GM03348 (cell line): ENCODE results near the gene CUX1.
"Not testable (repeated sequence)": the region's sequence is repeated elsewhere in the genome, so short reads cannot be mapped to it uniquely, and the experiment has no call there.

Source experiments
- DNase-seq: peaks from one replicate; pipeline ENCODE4 v3.0.0; 2012; ENCODE audit warnings: low spot score

Gene CUX1

GRCh38 chr7:101826081-101826835, 8.8 kb downstream of the CUX1 start:
- DNase-seq = no peak

DNA sequence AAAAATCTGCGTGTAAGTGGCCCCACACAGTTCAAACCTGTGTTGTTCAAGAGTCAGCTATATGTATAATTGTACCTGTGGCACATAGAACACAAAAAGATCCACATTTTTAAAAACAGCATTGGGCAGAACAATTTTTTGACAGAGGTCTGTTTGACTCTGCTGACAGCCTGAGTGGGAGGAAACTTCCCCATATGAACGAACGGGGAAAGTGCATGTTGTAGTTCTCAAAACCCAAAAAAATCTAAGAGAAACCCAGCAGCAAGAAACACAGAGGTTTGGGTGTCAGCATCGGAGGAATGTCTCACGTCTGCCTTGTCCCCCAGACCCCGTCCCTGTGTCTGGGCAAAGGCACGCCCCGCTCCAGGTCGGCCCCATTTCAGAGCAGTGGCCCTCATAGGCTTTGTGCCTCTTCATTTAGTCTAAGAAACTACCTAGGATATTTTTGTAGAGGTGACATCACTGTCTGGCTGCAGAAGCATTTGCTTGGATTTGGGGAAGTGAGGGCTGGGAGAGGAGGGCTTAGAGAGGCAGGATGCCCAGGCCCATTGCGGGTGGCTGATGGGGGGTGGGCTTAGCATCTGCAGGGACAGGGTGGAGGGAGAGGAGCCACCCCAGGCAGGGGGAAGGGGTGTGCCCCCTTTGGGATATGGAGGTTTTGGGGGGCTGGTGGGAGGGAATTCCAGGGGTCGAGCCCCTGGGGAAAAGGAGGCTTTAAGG, 11.0 kb downstream of the CUX1 start:
- DNase-seq = no peak

GRCh38 chr7:101829374-101829773, 11.9 kb downstream of the CUX1 start:
- DNase-seq = no peak

DNA sequence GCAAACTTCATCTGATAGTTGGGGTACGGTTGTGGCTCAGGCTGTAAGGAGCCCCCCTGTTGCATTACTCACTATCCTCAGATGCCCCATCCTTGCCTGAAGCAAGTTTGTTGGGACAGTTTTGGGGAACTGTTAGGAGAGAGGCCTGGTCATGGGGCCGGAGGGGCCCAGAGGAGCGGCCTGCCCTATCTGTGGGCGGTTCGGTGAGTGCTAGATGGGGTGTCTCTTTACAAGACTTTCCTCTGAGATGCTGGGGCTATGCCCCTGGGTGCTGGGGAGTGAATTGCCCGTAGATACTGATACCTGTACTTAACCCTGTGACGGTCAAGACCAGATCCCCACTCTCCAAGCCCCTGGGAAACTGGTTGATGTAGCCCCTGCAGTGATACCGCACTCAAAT, 12.4 kb downstream of the CUX1 start:
- no peak for DNase-seq

DNA sequence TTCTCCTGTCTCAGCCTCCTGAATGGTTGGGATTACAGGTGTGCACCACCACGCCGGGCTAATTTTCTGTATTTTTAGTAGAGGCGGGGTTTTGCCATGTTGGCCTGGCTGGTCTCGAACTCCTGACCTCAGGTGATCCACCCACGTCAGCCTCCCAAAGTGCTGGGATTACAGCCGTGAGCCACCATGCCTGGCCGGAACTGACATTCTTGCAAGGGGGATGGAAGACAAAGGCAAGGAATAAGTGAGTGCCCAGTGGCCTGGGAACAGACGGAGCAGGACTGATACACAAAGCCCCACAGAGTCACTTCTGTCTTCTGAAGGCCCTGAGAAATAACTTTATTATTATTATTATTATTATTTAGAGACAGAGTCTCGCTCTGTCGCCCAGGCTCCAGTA, 14.0 kb downstream of the CUX1 start:
- DNase-seq = not testable (repeated sequence)

DNA sequence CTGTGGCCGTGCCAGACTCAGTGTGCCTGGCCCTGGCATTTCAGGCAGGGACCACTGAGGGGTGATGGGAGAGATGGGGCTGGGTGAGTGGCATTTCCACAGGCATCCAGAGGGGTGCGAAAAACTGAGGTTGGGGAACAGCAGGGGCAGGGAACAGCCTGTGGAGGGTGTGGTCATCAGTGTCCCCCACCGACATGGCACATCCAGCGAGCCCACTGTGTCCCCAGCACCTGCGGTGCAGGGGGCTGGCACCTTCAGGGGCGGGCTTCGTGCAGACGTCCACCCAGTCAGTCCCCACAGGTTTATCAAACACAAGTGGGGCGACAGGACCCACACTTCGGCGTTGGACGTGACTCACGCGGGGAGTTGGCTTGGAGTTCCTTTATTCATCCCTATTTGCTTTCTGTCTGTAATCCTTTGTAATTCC, 14.8 kb downstream of the CUX1 start:
- no peak for DNase-seq

DNA sequence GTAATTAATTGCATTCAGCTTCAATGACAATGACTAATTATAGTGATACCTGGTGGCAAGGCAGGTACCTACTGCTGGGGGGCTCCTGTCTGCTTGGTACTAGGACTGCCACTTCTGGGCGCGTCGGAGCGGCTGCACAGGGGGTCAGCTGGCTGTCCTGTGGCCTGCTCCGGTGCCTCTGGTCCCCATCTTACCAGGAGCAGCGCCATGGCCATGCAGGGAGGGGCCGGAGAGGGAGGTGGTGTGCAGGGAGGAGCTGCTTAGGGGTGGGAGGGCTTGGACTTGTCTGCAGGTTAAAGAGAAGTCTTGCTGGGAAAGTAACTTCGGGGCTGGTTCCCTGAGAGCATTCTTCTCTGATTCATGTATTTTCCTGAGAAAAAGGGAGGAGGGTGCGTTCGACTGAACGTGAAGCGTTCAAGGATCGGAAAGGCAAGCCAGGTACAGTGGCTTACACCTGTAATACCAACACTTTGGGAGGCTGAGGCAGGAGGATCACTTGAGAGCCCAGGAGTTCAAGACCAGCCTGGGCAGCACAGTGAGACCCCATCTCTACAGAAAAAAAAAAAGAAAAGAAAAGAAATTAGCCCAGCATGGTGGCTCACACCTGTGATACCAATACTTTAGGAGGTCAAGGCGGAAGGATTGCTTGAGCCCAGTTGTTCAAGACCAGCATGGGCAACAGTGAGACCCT, 15.4 kb downstream of the CUX1 start:
- no peak for DNase-seq

- DNase-seq = no peak
Observed at GRCh38 chr7:101833799-101834198, 16.4 kb downstream of the CUX1 start.

- DNase-seq = no peak
Observed at GRCh38 chr7:101835136-101835535, 17.7 kb downstream of the CUX1 start.

DNA sequence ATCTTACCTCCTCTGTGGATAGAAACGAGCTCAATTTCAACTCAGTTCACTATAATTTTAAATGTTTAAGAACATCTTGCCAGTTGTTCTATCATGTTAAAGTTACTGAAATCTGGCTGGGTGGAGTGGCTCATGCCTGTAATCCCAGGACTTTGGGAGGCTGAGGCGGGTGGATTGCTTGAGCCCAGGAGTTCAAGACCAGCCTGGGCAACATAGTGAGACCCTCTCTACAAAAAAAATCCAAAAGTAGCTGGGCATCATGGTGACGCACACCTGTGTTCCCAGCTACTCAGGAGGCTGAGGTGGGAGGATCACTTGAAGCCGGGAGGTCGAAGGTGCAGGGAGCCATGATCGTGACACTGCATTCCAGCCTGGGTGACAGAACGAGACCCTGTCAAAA, 20.0 kb downstream of the CUX1 start:
- DNase-seq = not testable (repeated sequence)

DNA sequence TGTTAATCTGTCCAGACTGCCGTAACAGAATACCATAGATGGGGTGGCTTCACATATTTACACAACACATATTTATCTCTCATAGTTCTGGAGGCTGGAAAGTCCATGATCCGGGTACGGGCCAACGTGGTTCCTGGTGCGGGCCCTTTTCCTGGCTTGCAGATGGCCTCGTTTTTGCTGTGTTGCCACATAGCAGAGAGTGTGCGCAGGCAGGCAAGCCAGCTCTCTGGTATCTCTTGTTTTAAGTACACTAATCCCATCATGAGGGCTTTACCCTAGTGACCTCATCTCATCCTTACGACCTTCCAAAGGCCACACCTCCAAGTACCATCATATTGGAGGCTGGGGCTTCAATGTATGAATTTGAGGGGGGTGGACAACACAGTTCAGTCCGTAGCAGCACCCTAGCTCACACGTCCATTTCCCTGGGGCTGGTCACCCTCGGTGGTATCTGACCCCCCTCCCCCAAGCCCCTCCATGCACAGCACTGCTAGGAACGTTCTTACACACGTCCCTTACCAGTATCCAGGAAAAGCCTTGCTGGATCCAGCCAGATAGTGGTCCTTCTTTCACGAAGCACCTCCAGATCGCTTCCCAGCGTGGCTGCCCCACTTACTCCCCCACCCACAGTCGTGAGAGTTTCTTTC, 21.5 kb downstream of the CUX1 start:
- DNase-seq = no peak

GRCh38 chr7:101841328-101841727, 23.9 kb downstream of the CUX1 start:
- DNase-seq = no peak

GRCh38 chr7:101843293-101844271, 26.2 kb downstream of the CUX1 start:
- no peak for DNase-seq

DNA sequence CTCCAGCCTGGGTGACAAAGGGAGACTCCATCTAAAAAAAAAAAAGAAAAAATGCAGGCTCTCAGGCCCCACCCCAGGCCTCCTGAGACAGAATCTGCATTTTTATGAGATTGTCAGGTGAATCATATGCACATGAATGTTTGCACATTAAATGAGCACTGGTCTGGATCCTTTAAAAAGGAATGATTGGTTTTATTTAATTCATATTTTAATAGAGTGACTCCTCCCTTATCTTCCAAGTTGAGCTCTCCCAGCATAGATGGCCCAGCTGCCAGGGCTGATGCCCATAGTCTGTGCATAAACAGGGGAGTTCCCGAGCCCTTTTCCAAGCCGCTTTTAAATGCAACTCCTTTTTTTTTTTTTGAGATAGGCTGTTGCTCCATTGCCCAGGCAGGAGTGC, 28.5 kb downstream of the CUX1 start:
- no peak for DNase-seq

- no peak for DNase-seq
Observed at GRCh38 chr7:101846800-101847538, 29.5 kb downstream of the CUX1 start.

- DNase-seq = peak; percentile 34
Observed at GRCh38 chr7:101848208-101848951, 31.0 kb downstream of the CUX1 start.

GRCh38 chr7:101849314-101849713, 31.9 kb downstream of the CUX1 start:
- not testable (repeated sequence) for DNase-seq

DNA sequence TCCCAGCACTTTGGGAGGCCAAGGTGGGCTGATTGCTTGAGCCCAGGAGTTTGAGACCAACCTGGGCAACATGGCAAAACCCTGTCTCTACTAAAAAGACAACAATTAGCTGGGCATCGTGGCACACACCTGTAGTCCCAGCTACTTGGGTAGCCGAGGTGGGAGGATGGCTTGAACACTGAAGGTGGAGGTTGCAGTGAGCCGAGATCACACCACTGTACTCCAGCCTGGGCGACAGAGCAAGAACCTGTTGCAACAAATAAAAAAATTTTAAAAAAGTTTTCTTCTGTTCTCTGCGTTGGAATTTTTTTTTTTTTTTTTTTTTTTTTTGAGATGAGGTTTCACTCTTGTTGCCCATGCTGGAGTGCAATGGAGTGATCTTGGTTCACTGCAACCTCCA, 34.9 kb downstream of the CUX1 start:
- not testable (repeated sequence) for DNase-seq

GRCh38 chr7:101853684-101854083, 36.3 kb downstream of the CUX1 start:
- no peak for DNase-seq
